Measurements from ENCODE around the gene FAM193A.
"Not testable (repeated sequence)": the region's sequence is repeated elsewhere in the genome, so short reads cannot be mapped to it uniquely, and the experiment has no call there.

The FAM193A gene

DNA sequence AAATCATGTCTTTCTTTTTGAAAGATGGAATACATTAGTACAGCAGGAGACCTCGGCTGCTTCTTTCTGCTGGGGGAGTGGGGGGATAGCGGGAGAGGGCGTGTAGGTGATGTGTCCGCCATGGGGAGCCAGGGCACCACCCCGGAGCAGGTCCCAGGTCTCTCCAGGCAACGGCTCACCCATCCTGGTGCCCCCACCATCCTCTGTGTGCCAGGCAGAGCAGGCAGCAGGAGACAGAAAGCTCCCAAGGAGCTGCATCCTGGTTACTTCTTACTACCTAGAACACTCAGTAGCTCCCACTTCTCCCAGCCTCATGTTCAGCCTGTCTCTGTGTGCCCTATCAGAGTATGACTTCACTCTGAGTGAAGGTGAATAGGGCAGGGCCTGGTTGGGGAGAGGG is 196.1 kb downstream of the FAM193A start:
- DNase-seq: no peak

DNA sequence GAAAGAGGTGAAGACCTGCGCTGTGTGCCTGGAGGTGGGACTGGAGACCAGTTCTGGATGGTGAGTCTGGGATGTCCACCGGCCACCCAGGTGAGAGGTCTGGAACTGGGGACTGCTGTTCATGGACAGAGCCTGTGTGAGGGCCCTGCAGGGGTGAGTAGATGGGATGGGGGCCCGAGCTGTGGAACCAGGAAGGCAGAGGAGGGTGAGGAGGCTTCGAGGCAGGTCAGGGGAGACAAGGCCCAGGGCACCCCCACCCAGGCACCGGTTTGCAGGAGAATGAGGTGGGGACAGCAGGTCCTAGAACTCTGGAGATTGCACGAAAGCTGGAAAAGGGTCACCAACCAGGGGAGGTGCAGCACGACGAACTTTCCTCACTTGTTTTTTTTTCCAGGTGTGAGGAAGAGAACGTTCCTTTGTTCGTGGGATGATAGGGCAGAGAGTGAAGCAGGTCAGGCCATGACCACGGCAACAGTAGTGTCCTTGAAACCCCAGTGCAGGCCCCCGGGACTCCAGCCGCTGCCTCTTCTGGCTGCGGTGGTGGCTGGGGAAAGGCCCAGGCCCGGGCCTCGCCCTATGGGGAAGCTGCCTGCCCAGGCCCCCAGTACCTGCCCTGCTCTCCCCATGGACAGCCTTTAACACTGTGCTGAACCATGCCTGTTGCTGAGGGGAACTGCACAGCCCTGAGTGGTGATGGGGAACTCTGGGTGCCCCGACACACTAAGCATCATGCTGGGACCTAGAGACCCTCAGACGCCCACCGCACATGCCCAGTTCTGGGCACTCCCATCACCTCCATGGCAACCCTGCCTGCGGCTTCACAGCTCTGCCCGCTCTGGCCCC is 196.8 kb downstream of the FAM193A start:
- DNase-seq: no peak

DNA sequence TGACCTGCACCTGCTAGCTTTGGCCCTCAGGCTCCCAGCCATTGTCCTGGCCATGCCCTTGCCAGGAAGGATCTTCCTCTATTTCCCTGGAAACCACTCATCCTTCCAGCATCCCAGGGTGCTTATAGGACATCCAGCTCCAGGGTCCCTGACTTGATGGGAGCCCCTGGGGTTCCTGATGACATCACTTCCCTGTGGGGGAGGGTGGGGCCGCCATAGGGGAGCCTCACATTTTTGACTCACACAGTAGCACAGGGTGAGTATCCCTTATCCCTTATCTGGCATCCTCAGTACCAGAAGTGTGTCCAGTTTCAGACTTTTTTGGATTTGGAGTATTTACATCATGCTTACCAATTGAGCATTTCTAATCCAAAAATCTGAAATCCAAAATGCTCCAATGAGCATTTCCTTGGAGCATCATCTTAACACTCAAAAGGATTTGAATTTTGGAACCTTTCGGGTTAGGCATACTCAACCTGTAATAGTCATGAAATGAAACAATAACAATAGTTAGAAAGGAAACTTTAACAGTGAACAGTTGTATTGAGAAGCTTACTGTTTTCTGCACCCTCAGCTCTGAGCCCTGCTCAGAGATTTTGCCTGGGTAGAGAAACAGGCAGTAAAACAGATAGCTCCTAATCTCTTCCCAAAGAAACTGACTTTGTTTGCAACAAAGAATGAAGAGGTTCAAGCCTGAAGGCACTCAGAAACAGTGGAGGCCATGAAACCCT is 197.6 kb downstream of the FAM193A start:
- DNase-seq: no peak

DNA sequence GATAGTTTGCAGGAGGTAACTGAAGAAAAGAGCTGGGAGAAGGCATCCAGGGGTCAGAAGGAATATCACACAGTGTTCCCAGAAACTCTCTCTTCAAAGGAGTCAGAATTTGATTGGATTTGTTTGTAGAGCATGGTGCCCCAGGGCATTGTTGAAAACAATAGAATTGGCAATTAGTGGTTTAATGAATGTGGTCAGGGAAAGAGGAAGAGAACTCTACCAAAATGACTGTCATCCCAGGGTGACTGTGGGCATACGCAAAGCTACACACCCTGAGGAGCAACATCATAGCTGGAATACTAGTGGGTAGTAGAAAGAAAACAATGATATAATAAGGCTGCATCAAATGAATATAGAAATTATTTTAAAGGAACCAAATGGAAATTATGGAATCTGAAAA is 198.2 kb downstream of the FAM193A start:
- no peak for DNase-seq

DNA sequence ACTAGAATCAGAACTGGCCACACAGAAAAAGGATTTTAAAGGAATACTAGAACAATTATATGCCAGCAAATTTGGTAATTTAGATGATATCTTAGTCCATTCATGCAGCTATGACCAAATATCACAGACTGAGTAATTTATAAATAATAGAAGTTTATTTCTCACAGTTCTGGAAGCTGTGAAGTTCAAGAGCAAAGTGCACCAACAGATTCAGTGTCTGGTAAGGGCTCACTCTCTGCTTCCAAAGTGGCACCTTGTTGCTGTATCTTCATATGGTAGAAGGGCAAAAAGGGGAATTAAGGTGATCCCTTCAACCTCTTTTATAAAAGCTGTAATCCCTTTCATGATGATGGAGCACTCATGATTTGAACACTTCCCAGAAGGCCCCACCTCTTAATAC is 199.4 kb downstream of the FAM193A start:
- DNase-seq: no peak

DNA sequence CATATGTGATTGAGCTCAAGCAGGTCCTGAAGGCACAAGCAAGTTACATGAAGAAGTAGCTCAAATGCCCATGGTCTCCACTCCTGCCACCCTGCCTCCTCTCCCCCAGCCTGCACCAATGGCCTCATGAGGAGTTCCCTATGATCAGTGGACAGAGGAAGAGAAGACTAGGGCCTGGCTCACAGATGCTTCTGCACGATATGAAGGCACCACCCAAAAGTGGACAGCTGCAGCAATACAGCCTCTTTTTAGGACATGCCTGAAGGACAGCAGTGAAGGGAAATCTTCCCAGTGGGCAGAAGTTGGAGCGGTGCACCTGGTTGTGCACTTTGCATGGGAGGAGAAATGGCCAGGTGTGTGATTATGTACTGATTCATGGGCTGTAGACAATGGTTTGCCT is 201.8 kb downstream of the FAM193A start:
- DNase-seq: not testable (repeated sequence)

DNA sequence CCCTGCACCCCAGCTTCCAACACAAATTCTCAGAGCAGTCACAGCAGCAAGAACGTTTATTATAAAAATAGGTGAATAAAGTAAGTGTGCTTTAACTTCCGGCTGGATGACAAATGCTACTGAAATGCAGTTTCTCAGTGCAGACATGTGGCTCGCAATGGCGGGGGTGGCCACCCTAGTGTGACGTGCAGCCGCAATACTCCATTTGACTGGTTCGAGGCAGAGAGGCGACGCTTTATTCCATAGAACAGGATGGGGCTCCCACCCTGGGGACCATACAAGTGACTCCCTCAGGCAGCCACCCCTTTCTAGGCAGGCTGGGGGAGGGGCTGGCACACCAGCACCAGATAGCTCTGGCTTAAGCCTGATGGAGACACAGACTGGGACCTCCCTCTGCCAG is 205.2 kb downstream of the FAM193A start:
- DNase-seq: no peak

DNA sequence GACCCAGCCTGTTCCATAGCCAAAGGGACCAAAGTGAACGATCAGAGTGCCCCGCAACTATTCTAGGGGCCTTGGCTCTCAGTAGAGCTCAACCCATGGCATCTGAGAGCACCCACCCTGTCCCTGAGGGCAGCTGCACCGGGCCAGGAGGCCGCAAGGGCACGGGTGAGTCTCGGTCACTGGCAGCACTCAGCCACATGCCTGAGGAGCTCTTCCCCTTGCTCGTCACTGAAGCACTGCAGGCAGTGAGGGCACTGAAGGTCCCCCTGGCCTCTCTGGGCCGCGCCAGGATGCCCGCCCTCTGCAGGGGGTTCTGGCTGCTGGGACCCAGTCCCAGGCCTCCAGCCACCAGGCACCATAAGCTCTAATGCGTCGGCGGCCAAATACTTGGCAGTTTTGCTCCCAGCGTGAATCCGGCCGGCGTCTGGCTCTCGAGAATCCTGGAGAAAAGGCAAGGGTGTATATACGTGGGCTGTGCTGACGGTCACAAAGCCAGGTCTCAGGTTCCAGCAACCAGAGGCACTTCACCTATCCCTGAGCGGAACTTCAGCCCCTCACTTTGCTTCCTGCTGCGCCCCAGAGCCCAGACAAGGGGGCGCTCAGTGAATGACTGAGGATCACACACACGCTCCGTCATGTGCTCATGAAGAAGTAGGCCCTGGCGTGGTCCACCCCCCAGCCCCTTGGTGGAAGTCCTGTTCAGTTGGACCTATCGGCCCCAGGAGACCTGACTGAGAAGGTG is 205.8 kb downstream of the FAM193A start:
- DNase-seq: no peak

DNA sequence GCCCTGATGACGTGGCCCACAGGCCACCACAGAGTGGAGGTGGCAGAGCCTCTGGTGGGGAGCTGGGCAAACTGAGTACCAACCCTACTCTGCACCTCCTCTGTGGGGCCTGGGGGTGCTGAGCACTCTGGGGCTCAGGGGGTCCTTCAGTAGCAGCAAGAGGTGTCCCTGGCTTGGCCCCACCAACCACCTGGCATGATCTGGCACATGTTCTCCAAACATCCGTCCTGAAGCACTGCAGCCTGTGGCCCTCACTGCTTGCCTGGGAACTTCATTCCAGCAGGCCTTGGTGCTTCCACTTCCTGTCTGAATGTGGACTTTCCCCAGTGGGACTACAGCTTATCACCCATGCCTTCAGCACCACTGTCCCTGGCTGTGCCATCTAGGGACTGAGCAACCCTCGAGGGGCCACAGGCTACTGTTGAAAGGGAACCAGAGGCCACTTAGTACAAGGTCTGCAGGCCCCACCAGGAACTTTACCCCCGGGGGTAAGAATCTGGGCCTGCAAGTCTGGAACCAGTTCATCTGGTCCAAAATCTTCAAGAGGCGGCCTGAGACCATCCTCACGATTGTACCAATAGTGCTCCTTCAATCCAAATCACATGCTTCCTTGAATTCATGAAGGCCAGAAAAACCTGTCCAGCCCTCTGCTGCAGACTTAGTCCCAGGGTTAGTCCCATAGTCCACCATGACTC is 206.5 kb downstream of the FAM193A start:
- no peak for DNase-seq

DNA sequence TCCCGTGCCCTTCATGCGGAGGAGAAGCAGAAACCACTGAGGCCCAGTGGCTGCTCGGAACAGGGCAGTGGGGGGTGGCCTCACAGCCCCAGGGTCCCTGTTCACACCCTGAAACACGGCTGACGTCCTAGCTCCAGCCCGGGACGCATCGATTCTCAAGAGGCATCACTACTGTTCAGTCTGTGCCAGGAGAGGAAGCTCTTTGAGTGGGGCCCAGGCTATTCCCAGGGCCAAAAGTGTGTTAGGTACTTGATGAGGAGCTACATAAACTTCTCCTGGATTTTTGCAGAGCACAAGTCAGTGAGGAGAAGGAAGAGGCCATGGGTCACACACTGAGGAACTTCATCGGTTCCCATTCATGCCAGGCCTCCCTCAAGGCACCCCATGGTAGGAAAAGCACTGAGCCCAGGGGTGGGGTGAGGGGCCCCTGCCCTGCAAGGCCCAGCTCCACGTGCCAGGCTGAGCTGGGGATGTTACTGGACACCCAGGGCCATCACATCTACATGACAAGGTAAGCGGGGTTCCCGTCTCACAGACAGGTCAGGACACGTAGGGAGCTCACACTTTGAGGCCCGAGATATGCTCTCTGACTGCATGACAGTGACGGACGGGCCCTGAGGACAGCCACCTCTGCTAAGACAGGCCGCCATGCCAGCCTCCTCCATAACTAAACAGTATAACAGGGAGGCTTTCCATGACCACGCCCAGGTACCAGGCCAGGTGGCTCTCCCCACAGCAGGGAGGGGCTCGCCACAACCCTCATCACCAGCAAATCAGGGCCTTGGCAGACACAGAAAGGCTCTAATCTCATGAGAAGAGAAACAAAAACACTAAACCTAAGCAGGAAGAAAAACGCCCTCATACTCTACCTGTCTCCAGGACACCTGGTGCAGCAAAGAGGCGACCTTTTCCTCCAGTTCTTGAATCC is 207.3 kb downstream of the FAM193A start:
- DNase-seq: no peak

DNA sequence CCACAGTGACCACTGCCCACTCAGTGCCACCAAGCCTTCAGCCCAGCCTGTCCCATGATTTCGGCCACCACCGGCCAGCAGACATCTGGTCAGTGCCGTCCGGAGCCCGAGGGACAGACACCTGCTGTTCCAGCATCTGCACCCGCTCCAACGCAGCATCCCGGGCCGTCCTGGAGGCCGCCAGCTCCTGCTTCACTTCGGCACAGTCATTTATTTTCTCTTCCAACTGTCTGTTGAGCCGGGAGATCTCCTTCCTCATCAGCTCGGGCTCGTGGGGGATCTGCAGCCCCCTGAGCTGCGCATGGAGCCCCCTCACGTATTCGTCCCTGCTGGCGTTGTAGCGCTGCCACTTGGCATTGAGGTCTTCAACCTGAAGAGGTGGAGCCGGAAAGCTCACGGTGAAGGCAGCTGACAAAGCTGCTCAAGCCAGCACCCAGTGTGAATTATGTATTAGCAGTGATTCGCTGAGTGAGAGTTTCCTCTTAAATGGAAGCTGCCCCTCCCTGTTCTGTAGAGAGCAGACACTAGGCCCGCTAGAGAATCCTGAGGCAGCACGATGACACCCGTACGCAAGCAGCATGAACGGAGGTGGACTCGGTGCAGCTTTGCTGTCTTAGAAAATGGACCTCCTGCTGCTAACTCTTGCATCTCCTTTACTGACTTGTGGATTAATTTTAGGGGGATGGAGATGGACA is 208.3 kb downstream of the FAM193A start:
- DNase-seq: no peak

DNA sequence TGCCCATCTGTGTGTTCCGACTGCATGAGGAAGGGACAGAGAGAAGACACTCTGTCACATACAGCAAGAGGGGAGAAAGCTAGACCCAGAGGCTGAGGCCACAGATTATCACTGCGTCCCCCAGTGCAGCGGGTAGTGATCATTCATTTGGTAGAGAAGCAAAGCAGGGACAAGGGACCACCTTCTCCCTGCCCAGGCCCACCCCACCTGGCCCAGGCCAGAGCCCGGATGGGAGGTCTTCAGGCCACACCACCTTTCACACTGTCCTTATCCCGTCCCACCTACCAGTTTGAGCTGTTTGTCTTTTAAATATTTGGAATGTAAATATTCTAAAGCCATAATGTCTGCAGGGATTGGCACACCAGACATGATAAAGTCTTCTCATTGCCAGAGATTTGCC is 209.1 kb downstream of the FAM193A start:
- no peak for DNase-seq

DNA sequence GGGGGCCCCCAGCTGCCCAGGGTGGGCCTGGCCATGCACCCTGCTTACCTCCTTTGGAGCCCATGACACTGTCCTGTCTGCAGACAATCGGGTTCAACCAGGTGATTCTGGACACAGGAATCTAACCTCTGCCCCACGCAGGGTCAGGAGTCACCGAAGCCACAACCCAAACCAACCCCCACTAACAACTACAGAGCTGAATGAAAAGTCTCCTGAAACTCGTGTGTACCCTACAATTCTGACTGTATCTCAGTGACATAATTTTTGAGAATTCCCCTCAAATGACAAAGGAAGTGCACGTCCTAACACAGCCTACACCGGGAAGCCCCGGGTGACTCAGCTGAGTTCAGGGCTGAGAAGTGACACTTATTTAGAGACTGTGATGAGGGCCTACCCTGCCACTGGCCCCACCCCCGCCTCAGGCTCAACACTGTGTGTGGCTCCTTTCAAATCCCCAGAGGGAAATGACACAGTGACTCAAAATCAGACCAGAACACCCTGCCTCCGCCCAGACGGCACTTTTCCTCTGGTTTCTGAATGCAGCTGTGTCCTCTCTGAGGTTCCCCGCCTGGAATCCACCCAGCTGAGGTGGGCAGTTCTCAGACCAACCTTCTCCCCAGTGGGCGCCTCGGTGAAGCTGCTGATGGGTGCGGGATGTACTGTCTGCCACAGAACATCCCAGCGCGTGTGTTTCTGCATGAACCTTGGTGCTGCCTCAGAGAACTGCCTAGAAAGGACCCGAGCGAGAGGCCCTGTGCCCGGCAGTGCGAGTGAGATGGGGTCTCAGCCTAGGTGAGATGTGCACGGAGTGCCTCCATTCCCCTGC is 209.7 kb downstream of the FAM193A start:
- DNase-seq: peak; percentile 98

DNA sequence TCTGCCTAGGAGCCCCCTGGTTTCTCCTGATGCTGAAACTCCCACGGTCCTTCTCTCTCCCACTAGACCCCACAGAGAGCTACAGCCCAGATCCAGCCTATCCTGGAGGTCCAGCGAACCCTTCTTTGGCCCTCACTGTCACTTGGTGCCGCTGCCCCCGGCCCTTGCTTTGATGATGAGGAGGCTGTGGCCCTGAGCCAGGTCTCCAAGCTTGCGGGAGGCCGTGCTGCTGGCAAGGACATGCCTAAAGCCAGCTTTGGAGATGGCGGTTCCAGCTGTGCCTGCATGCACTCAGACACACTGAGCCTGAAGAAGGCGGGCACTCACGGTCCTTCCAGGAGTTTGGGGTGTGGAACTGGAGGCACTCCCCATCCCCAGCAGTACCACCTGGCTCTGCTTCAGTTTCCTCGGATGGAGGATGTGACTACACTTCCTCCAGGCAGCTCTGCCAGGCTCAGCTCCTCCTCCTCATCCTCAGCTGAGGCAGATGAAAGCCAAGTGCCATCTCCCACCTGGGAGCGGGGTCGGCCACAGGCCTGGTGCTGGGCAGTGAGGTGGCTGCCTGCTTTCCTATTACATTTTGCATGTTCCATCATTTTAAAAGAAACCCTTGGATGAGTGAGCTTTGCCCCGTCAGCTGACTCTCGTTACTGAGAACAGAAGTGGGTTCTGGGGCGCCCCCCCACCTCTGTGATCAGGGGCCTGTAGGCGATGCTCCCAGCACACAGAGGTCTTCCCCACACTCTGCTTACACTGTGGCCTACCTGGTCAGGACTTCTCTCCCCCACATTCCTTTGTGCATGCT is 210.6 kb downstream of the FAM193A start:
- DNase-seq: peak; percentile 37

DNA sequence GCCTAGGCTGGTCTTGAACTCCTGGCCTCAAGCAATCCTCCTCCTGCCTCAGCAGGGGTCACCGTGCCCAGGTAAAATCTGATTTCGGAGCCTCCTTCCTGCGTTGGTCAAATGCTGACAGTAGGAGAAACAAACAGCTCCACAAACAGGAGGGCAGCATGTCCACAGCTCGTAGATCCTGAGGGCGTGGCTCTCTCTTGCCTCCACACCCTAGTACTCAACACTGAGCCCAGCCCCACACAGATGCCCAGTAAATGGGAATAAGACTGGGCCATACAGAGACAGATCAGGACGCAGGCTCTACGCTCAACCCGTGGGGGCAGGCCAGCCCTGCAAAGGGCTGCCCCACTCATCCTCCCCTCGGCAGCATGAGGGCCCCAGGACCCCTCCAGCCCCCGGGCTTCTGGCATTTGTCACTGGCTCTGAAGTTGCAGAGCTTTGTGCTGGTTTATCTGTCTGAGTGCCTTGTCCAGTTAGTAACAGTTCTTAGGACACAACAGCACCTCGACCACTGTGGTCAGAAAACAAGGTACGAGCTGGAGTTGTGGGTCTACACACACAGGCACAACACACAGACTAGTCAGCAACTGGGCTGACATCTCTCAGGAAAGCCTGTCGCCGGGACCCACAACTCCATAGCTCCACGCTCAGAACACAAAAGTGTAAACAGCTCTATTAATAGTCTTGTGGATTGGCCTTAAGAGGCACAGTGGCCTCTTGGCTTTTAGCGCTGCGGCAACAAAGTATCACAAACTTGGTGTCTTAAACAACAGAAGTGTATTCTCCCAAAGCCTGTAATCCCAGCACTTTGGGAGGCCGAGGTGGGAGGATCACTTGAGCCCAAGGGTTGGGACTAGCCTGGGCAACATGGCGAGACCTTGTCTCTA is 214.5 kb downstream of the FAM193A start:
- no peak for DNase-seq

DNA sequence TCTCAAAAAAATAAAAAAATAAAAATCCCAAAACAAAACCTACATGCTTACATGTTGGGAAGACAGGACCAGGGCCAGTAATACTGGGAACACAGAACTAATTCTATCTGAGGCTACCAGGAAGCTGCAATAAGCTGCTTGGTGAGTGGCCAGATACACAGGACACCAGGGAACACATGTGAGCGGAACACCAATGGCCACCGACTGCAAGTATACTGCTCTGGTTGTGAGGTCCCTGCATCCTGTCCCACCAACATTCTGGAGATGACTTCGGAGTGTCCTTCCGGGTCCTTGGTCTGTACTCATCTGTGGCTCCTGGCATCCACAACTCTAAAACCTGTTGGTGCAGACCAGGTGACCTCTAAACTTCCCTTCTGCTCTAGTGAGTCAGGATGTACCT is 217.0 kb downstream of the FAM193A start:
- DNase-seq: no peak

DNA sequence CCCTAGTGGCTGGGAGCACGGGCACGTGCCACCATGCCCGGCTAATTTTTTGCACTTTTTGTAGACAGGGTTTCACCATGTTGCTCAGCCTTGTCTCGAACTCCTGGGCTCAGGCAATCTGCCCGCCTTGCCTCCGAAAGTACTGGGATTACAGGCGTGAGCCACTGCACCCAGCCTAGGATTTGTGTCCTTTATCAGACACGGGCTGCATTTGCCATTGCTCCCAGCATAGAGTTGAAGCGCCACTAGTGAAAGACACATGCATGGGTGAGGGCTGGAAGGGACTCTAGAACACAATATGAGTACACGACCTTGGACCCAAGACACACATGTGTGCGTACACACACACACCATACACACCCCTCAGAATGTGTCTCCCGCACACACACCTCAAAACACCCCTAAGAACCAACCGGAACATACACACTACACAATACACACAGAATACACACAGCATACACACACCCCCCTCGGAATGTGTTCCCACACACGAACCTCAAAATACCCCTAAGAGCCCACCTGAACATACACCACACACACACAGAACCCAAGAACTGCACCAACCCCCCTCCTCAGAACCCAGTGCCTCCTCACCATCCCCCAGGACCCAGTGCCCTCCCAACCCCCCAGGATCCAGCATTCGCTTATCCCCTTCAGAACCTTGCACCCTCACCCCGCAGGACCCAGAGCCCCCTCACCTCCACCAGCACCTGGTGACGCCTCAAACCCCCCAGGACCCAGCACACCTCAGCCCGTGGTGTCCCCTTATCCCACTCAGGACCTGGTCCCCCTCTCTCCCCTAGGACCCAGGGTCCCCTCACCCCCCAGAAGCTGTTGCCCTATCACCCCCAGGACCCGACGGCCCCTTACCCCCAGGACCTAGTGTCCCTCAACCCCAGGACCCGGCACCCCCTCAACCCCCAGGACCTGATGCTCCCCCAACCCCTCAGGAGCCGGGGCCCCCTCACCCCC is 218.7 kb downstream of the FAM193A start:
- no peak for DNase-seq
